SK-N-SH (cell line): ENCODE data around the gene CLMN. TPM values are rescaled to one million over a fixed set of nuclear protein-coding genes. Genes with fewer than 3 reads are reported as not detected.

Source experiments
- CTCF ChIA-PET: fragments of 300-600, 350-600 bp; formaldehyde crosslinking; extraction: SDS; loops from one replicate; lab custom pipeline; 2021; lab: Yijun Ruan, JAX
- POLR2A ChIA-PET: fragments of 350-600 bp; sonication (Branson Sonifier 250); formaldehyde crosslinking; extraction: SDS; loops from one replicate; lab custom pipeline; 2020; ENCODE audit warnings: antibody characterized with exemption, inconsistent platforms; lab: Yijun Ruan, JAX
- DNase-seq: peaks from one replicate; pipeline ENCODE4 v3.0.0; 2012
- H2AFZ ChIP-seq: fragments of 200-600 bp; sonication (generic); 2 replicates; pipeline ENCODE4 v1.8.1; 2016; ENCODE audit warnings: antibody characterized with exemption, mild to moderate bottlenecking, low read depth
- H3F3A ChIP-seq: fragments of 200-600 bp; sonication (generic); replicated peaks from 2 replicates; pipeline ENCODE3; 2016; ENCODE audit warnings: antibody characterized with exemption, mild to moderate bottlenecking; ENCODE audit not compliant: insufficient read depth
- H3K27ac ChIP-seq, 2 experiments: fragments of 200-500 bp in 1 of 2; fragments of 200-600 bp in 1 of 2; sonication (Bioruptor generic) in 1 of 2; sonication (generic), shearing (Covaris generic) in 1 of 2; 2 replicates each; pipeline versions ENCODE4 v1.5.1 to v1.6.1; 2014 to 2016; ENCODE audit warnings: low read depth in 2 of 2, inconsistent platforms in 1 of 2, low read length in 1 of 2, mild to moderate bottlenecking in 1 of 2, mixed read lengths in 1 of 2
- H3K27me3 ChIP-seq: fragments of 200-600 bp; sonication (generic), shearing (Covaris generic); 2 replicates; pipeline ENCODE4 v1.6.1; 2016; ENCODE audit warnings: mixed run types; ENCODE audit not compliant: insufficient read depth
- H3K36me3 ChIP-seq, 2 experiments: fragments of 200-500 bp in 1 of 2; fragments of 200-600 bp in 1 of 2; sonication (Bioruptor generic) in 1 of 2; sonication (generic) in 1 of 2; replicated peaks in 1 of 2; 2 replicates each; pipeline versions ENCODE3 to v1.5.1; 2014 to 2016; ENCODE audit warnings: low read length in 1 of 2, mild to moderate bottlenecking in 1 of 2; ENCODE audit not compliant: insufficient read depth in 2 of 2, control insufficient read depth in 1 of 2
- H3K4me1 ChIP-seq, 2 experiments: fragments of 200-500 bp in 1 of 2; fragments of 200-600 bp in 1 of 2; sonication (Bioruptor generic) in 1 of 2; sonication (generic), shearing (Covaris generic) in 1 of 2; 2 replicates each; pipeline versions ENCODE4 v1.5.1 to v1.6.1; 2014 to 2016; ENCODE audit warnings: low read depth in 1 of 2, low read length in 1 of 2, mixed run types in 1 of 2; ENCODE audit not compliant: insufficient read depth in 2 of 2, control insufficient read depth in 1 of 2
- H3K4me2 ChIP-seq: fragments of 200-600 bp; sonication (generic), shearing (Covaris generic); 2 replicates; pipeline ENCODE4 v1.6.1; 2017; ENCODE audit warnings: mixed run types
- H3K4me3 ChIP-seq, 2 experiments: fragments of 200-500 bp in 1 of 2; fragments of 200-600 bp in 1 of 2; sonication (Bioruptor generic) in 1 of 2; sonication (generic), shearing (Covaris generic) in 1 of 2; 2 replicates each; pipeline versions ENCODE4 v1.5.1 to v1.8.1; 2014 to 2016; ENCODE audit warnings: low read depth in 2 of 2, inconsistent platforms in 1 of 2, low read length in 1 of 2, mild to moderate bottlenecking in 1 of 2, mixed read lengths in 1 of 2, moderate library complexity in 1 of 2
- H3K79me2 ChIP-seq: fragments of 200-600 bp; sonication (generic); 2 replicates; pipeline ENCODE4 v1.8.1; 2017; ENCODE audit warnings: mild to moderate bottlenecking; ENCODE audit not compliant: insufficient read depth
- H3K9ac ChIP-seq: fragments of 200-600 bp; sonication (generic); 2 replicates; pipeline ENCODE4 v1.6.1; 2017; ENCODE audit warnings: mixed run types
- H3K9me2 ChIP-seq: fragments of 200-600 bp; sonication (generic); 2 replicates; pipeline ENCODE4 v1.6.1; 2017; ENCODE audit warnings: mixed run types
- H3K9me3 ChIP-seq: fragments of 200-600 bp; sonication (generic); 2 replicates; pipeline ENCODE4 v1.6.1; 2017; ENCODE audit warnings: mixed run types, mild to moderate bottlenecking, moderate library complexity
- H4K20me1 ChIP-seq: fragments of 200-600 bp; sonication (generic); 2 replicates; pipeline ENCODE4 v1.6.1; 2017; ENCODE audit warnings: mild to moderate bottlenecking, mixed run types; ENCODE audit not compliant: insufficient read depth
- CHD2 ChIP-seq: fragments of 150-350 bp; IDR thresholded peaks from 2 replicates; pipeline ENCODE4 v1.6.1; 2018; ENCODE audit warnings: low read length; ENCODE audit not compliant: partially characterized antibody
- ELF1 ChIP-seq: IDR thresholded peaks from 2 replicates; pipeline ENCODE4 v1.4.0; 2012
- EP300 ChIP-seq, 2 experiments: IDR thresholded peaks; 2 replicates each; pipeline versions ENCODE4 v1.4.0 to v1.6.1; 2012; ENCODE audit warnings: borderline replicate concordance in 1 of 2, low read depth in 1 of 2, low read length in 1 of 2
- EZH2phosphoT487 ChIP-seq: fragments of 200-600 bp; sonication (generic); IDR thresholded peaks from 2 replicates; pipeline ENCODE4 v1.6.1; 2017; ENCODE audit warnings: low read depth, mixed run types, mild to moderate bottlenecking, antibody characterized with exemption, moderate library complexity, borderline replicate concordance
- FOSL2 ChIP-seq: IDR thresholded peaks from 2 replicates; pipeline ENCODE4 v1.4.0; 2012; ENCODE audit warnings: low read depth, mild to moderate bottlenecking, moderate library complexity, borderline replicate concordance
- IRF3 ChIP-seq: fragments of 150-350 bp; IDR thresholded peaks from 2 replicates; pipeline ENCODE4 v1.6.1; 2016; ENCODE audit warnings: mild to moderate bottlenecking, low read depth, low read length
- MAX ChIP-seq: IDR thresholded peaks from 2 replicates; pipeline ENCODE4 v1.4.0; 2012; ENCODE audit warnings: low read depth
- NFIC ChIP-seq: IDR thresholded peaks from 2 replicates; pipeline ENCODE4 v1.4.0; 2012; ENCODE audit warnings: borderline replicate concordance
- NRF1 ChIP-seq: IDR thresholded peaks from 2 replicates; pipeline ENCODE4 v1.6.1; 2012; ENCODE audit warnings: low read depth, mild to moderate bottlenecking, low read length
- RAD21 ChIP-seq: IDR thresholded peaks from 2 replicates; pipeline ENCODE4 v1.6.1; 2012; ENCODE audit warnings: mild to moderate bottlenecking, low read length
- RFX5 ChIP-seq: IDR thresholded peaks from 2 replicates; pipeline ENCODE4 v1.6.1; 2012; ENCODE audit warnings: mild to moderate bottlenecking, improper control_type of control experiment, low read length
- SIN3A ChIP-seq: IDR thresholded peaks from 2 replicates; pipeline ENCODE4 v1.6.1; 2012; ENCODE audit warnings: low read depth, mild to moderate bottlenecking, low read length, moderate library complexity, borderline replicate concordance
- SMC3 ChIP-seq: IDR thresholded peaks from 2 replicates; pipeline ENCODE4 v1.6.1; 2012; ENCODE audit warnings: low read depth, low read length, improper control_type of control experiment
- TAF1 ChIP-seq: IDR thresholded peaks from 2 replicates; pipeline ENCODE4 v1.6.1; 2012; ENCODE audit warnings: low read depth, mild to moderate bottlenecking, low read length, moderate library complexity, borderline replicate concordance
- TCF12 ChIP-seq: IDR thresholded peaks from 2 replicates; pipeline ENCODE4 v1.4.0; 2012
- WGBS: methylation state at CpG from one replicate; pipeline ENCODE4 v1.1.6; 2017; ENCODE audit warnings: low lambda C conversion rate; 5-methylcytosine and 5-hydroxymethylcytosine counted together
- polyA plus RNA-seq, 3 experiments: library from polyadenylated mRNA; depleted of rRNA; stranded (reverse); fragments of >200 nt; gene quantifications; 2 replicates each; pipeline ENCODE4 v1.2.3, GENCODE V29; 2012
- TF ChIP-seq, protein P1 (sequence below): IDR thresholded peaks from 2 replicates; pipeline ENCODE4 v1.6.1; 2012; ENCODE audit warnings: mild to moderate bottlenecking, low read depth, low read length, moderate library complexity
- TF ChIP-seq, protein P2 (sequence below): fragments of 200-600 bp; sonication (generic); IDR thresholded peaks from 2 replicates; pipeline ENCODE4 v1.6.1; 2017; ENCODE audit warnings: antibody characterized with exemption, mild to moderate bottlenecking, moderate library complexity
- TF ChIP-seq, protein P3 (sequence below): IDR thresholded peaks from 2 replicates; pipeline ENCODE4; 2012

The CLMN gene
- polyA plus RNA-seq, 1 of the 3 experiments (the other 2 are of a cell fraction), result 1.4 TPM

- CTCF ChIA-PET, result no interaction called here
- no peak for DNase-seq
- H3K27ac ChIP-seq, result no peak overlapping the region
- H3K79me2 ChIP-seq, result no peaks in the 10 kb centered on the region
- TF ChIP-seq FOSL2, result no peak
- TF ChIP-seq, protein P1, sequence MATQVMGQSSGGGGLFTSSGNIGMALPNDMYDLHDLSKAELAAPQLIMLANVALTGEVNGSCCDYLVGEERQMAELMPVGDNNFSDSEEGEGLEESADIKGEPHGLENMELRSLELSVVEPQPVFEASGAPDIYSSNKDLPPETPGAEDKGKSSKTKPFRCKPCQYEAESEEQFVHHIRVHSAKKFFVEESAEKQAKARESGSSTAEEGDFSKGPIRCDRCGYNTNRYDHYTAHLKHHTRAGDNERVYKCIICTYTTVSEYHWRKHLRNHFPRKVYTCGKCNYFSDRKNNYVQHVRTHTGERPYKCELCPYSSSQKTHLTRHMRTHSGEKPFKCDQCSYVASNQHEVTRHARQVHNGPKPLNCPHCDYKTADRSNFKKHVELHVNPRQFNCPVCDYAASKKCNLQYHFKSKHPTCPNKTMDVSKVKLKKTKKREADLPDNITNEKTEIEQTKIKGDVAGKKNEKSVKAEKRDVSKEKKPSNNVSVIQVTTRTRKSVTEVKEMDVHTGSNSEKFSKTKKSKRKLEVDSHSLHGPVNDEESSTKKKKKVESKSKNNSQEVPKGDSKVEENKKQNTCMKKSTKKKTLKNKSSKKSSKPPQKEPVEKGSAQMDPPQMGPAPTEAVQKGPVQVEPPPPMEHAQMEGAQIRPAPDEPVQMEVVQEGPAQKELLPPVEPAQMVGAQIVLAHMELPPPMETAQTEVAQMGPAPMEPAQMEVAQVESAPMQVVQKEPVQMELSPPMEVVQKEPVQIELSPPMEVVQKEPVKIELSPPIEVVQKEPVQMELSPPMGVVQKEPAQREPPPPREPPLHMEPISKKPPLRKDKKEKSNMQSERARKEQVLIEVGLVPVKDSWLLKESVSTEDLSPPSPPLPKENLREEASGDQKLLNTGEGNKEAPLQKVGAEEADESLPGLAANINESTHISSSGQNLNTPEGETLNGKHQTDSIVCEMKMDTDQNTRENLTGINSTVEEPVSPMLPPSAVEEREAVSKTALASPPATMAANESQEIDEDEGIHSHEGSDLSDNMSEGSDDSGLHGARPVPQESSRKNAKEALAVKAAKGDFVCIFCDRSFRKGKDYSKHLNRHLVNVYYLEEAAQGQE, result no peak
- no peak for TF ChIP-seq TCF12
- no peak for TF ChIP-seq RAD21
- TF ChIP-seq CHD2, result no peak
- no peak for TF ChIP-seq ELF1
- H3K9ac ChIP-seq, result no peak overlapping the region
- no peaks in the 10 kb centered on the region for H3K9me3 ChIP-seq
- H3K36me3 ChIP-seq, result no peaks in the 10 kb centered on the region
- H4K20me1 ChIP-seq, result no peaks in the 10 kb centered on the region
- H3K4me1 ChIP-seq, result no peaks in the 10 kb centered on the region
- H2AFZ ChIP-seq, result no peak overlapping the region
- no peaks in the 10 kb centered on the region for H3F3A ChIP-seq
- H3K9me2 ChIP-seq, result no peaks in the 10 kb centered on the region
- no peak overlapping the region for H3K4me2 ChIP-seq
- no peaks in the 10 kb centered on the region for H3K27me3 ChIP-seq
- H3K4me3 ChIP-seq, result no peak overlapping the region
- POLR2A ChIA-PET, result no interaction called here
- 95% methylated on average over 8 of the region's 9 CpGs for whole genome bisulfite sequencing
These were observed 121.4 kb downstream of the CLMN start for GRCh38 chr14:95198320-95198719.

DNA sequence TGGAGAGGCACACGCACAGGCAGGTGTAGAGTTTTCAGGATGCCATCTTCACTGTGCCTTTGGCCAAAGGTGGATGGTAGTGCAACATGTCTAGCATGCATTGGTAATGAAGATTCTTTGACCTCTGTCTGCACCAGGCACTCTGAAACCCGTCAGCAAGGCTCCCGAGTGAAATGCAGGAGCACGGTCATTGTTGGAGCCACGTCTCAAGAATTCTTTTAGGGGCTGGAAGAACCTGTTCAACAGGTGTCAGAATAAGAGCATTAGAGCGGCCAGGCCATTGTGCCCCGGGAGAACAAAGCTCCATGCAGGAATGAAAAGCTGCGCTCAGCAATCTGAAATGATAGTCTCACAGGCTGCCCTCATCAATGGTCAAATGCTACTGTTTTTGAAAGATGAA lies 122.2 kb downstream of the CLMN start:
- H3K4me1 ChIP-seq, result no peaks in the 10 kb centered on the region
- H2AFZ ChIP-seq, result no peak overlapping the region
- ChIA-PET CTCF (no interaction called here), POLR2A (no interaction called here)
- H3K79me2 ChIP-seq, result no peaks in the 10 kb centered on the region
- no peak overlapping the region for H3K4me2 ChIP-seq
- no peaks in the 10 kb centered on the region for H3K9me3 ChIP-seq
- no peak overlapping the region for H3K27ac ChIP-seq
- H3K36me3 ChIP-seq, result no peaks in the 10 kb centered on the region
- no peaks in the 10 kb centered on the region for H4K20me1 ChIP-seq
- H3F3A ChIP-seq, result no peaks in the 10 kb centered on the region
- H3K4me3 ChIP-seq, result no peak overlapping the region
- no peak for DNase-seq
- H3K9ac ChIP-seq, result no peak overlapping the region
- 95% methylated on average over 6 of the region's 8 CpGs for WGBS
- H3K27me3 ChIP-seq, result no peaks in the 10 kb centered on the region
- H3K9me2 ChIP-seq, result no peaks in the 10 kb centered on the region
- TF ChIP-seq CHD2, result no peak
- no peak for TF ChIP-seq RFX5
- no peak for TF ChIP-seq SIN3A
- TF ChIP-seq EP300 (IDR thresholded peaks at IDR 0.05; ENCODE audit: borderline replicate concordance in 1 of 2, low read depth in 1 of 2, low read length in 1 of 2), result no peak
- TF ChIP-seq MAX, result no peak
- no peak for TF ChIP-seq NFIC
- TF ChIP-seq, protein P2, sequence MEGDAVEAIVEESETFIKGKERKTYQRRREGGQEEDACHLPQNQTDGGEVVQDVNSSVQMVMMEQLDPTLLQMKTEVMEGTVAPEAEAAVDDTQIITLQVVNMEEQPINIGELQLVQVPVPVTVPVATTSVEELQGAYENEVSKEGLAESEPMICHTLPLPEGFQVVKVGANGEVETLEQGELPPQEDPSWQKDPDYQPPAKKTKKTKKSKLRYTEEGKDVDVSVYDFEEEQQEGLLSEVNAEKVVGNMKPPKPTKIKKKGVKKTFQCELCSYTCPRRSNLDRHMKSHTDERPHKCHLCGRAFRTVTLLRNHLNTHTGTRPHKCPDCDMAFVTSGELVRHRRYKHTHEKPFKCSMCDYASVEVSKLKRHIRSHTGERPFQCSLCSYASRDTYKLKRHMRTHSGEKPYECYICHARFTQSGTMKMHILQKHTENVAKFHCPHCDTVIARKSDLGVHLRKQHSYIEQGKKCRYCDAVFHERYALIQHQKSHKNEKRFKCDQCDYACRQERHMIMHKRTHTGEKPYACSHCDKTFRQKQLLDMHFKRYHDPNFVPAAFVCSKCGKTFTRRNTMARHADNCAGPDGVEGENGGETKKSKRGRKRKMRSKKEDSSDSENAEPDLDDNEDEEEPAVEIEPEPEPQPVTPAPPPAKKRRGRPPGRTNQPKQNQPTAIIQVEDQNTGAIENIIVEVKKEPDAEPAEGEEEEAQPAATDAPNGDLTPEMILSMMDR, result no peak
- no peak for TF ChIP-seq NRF1
- TF ChIP-seq SMC3, result no peak
- no peak for TF ChIP-seq TAF1
- no peak for TF ChIP-seq EZH2phosphoT487
- no peak for TF ChIP-seq IRF3
- TF ChIP-seq, protein P3, sequence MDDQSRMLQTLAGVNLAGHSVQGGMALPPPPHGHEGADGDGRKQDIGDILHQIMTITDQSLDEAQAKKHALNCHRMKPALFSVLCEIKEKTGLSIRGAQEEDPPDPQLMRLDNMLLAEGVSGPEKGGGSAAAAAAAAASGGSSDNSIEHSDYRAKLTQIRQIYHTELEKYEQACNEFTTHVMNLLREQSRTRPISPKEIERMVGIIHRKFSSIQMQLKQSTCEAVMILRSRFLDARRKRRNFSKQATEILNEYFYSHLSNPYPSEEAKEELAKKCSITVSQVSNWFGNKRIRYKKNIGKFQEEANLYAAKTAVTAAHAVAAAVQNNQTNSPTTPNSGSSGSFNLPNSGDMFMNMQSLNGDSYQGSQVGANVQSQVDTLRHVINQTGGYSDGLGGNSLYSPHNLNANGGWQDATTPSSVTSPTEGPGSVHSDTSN, result no peak
